ENCODE data around the gene SNAPC2. TPM values are rescaled to one million over a fixed set of nuclear protein-coding genes. Genes with fewer than 3 reads are reported as not detected.

The SNAPC2 gene
- total RNA-seq, 1 donor, result 18.5 TPM

DNA sequence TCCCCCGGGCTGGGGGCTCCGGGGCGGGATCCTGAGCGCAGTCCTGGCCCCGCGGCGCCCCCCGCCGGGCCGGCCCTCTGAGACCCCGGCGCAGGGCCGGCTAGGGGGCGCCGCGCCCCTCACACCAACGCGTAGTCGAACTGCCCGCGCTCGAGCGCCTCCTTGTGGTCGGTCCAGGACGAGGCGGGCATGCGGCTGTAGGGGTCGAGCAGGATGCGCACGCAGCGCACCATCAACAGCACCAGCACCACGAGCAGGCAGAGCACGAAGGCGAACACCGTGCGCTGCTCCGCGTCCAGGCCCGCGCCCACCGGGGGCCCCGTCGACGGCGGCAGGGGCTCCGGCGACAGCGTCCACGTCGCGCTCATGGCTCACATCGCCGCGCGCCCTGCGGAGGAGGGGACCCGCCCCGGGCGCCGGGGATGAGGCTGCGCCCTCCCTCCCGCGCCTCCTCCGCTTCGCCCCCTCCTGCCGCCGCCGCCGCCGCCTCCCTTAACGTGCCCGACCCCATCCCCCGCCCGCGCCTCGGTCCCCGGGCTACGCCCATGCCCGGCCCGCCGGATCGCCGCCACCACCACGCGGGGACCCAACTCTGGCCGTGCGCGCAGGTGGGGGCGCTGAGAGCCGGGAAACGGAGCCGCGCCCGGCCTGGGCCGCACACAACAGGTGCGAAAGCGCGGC is 5.2 kb downstream of the SNAPC2 start:
- peaks cover 17% of the 10 kb centered on the region for H3K79me2 ChIP-seq (ENCODE audit: insufficient read depth, low read length)
- no peak overlapping the region for H3K27ac ChIP-seq (ENCODE audit: low read depth, low read length)
- TF ChIP-seq, protein P1, sequence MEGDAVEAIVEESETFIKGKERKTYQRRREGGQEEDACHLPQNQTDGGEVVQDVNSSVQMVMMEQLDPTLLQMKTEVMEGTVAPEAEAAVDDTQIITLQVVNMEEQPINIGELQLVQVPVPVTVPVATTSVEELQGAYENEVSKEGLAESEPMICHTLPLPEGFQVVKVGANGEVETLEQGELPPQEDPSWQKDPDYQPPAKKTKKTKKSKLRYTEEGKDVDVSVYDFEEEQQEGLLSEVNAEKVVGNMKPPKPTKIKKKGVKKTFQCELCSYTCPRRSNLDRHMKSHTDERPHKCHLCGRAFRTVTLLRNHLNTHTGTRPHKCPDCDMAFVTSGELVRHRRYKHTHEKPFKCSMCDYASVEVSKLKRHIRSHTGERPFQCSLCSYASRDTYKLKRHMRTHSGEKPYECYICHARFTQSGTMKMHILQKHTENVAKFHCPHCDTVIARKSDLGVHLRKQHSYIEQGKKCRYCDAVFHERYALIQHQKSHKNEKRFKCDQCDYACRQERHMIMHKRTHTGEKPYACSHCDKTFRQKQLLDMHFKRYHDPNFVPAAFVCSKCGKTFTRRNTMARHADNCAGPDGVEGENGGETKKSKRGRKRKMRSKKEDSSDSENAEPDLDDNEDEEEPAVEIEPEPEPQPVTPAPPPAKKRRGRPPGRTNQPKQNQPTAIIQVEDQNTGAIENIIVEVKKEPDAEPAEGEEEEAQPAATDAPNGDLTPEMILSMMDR (IDR thresholded peaks at IDR 0.05; ENCODE audit: extremely low read depth, low read depth, low read length), result peak; percentile 66
- DNase-seq (ENCODE audit: insufficient read length, low spot score, missing footprints), result peak; percentile 99
- peak overlapping the region; percentile 55 for H3K4me2 ChIP-seq (ENCODE audit: insufficient read depth, low read length)
- H3K36me3 ChIP-seq (ENCODE audit: insufficient read depth, low read length), result peaks cover 14% of the 10 kb centered on the region
- H2AFZ ChIP-seq (ENCODE audit: low read length), result no peak overlapping the region
- H3K9me3 ChIP-seq (ENCODE audit: low read depth, low read length), result no peaks in the 10 kb centered on the region
- H3K4me3 ChIP-seq (ENCODE audit: insufficient read depth, low read length), result peak overlapping the region; percentile 56
- H4K20me1 ChIP-seq (ENCODE audit: insufficient read depth, low read length), result peaks cover 9% of the 10 kb centered on the region
- no peaks in the 10 kb centered on the region for H3K27me3 ChIP-seq (ENCODE audit: insufficient read depth, low read length)
- peaks cover 35% of the 10 kb centered on the region for H3K4me1 ChIP-seq (ENCODE audit: insufficient read depth, low read length)

DNA sequence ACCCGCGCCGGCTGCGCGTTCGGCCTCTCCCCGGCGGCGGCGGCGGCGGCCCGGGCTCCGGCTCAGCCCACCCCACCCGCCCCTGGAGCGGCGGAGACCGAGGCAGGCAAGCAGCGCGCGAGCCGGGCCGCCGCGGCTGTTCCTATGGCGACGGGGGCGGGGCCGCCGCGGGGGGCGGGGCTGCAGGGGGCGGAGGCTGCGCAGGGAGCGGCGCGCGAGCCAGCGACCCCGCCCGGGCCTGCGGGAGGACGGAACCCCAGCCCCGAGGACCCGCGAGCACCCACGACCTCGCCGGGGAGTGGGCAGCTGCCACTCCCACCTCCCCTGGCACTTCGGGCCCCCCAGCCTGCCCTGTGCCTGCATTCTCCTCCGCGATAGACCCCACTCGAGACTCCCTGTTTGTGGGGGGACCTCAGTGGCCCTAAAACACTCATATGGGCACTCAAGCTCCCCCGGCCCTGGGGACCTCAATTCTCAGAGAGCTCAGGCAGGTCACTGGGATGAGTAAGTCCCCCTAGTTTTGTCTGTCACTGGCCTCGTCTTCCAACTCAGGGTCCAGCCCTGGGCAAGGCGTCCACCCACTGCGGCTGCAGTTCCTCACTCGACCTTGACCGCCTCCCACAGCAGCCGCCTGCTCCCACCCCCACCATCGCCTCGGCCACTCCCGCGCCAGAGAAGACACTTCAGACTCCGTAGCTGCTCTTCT is 6.0 kb downstream of the SNAPC2 start, which contains the start of gene CTXN1:
CTXN1 (minus strand) TSS at position 115 of the 706 bp plus-strand sequence. CDS start 597 bp downstream, outside the sequence.
- Histone ChIP-seq H3K4me3 (ENCODE audit: insufficient read depth, low read length) (peak within 1 kb of the TSS; percentile 66), H3K36me3 (ENCODE audit: insufficient read depth, low read length) (peaks cover 22% of the 10 kb centered on the region), H3K4me2 (ENCODE audit: insufficient read depth, low read length) (peak within 1 kb of the TSS; percentile 83), H3K4me1 (ENCODE audit: insufficient read depth, low read length) (peaks cover 32% of the 10 kb centered on the region), H3K27me3 (ENCODE audit: insufficient read depth, low read length) (no peaks in the 10 kb centered on the region), H3K79me2 (ENCODE audit: insufficient read depth, low read length) (peaks cover 17% of the 10 kb centered on the region), H2AFZ (ENCODE audit: low read length) (no peak within 1 kb of the TSS), H3K27ac (ENCODE audit: low read depth, low read length) (no peak within 1 kb of the TSS), H3K9me3 (ENCODE audit: low read depth, low read length) (no peaks in the 10 kb centered on the region), H4K20me1 (ENCODE audit: insufficient read depth, low read length) (peaks cover 9% of the 10 kb centered on the region)
- TF ChIP-seq, protein P1 (IDR thresholded peaks at IDR 0.05; ENCODE audit: extremely low read depth, low read depth, low read length), result no peak
- peak; percentile 97 for DNase-seq (ENCODE audit: insufficient read length, low spot score, missing footprints)

DNA sequence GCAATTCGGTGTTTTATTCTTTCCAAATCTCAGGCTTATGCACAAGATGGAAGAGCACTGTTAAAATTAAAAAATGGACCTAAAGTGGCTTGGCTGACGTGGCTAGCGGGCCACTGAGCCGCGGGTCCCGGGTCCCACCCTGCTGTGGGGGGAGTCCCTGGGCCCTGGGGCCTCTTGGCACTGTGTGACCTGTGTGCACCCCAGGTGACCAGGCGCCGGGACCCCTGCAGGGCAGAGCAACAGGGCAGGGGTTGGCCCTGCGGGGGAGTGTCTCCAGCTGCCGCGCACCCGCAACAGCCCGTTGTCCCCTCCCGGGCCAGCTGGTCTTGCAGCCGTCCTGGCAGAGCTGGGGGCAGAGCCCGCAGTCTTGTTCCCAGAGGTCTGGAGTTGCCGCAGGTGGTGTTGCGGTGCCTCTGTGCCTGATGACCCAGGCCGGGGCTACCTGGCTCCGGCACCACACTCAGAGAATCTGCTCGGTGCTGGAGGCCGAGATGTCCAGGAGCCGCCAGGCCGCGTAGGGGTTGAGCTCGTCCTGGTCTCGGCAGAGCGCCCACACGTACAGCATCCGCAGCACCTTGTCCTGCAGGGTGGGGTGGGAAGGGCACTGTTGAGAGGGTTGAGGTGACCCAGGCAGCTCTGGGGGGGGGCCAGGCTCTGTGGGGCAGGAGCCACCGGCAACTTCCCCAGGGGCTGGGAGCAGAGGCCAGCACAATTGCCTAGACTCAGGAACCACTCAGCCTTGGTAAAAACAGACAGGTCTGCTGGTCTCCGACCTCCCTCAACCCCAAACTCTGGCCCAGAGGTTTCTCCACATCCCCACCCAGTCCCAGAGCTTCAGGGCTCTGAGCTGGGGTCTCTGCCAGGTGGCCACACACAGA is 6.8 kb downstream of the SNAPC2 start:
- Histone ChIP-seq H3K36me3 (ENCODE audit: insufficient read depth, low read length) (peaks cover 22% of the 10 kb centered on the region), H3K9me3 (ENCODE audit: low read depth, low read length) (no peaks in the 10 kb centered on the region), H3K4me2 (ENCODE audit: insufficient read depth, low read length) (peak overlapping the region; percentile 83), H3K27me3 (ENCODE audit: insufficient read depth, low read length) (no peaks in the 10 kb centered on the region), H3K4me1 (ENCODE audit: insufficient read depth, low read length) (peaks cover 25% of the 10 kb centered on the region), H3K27ac (ENCODE audit: low read depth, low read length) (no peak overlapping the region), H4K20me1 (ENCODE audit: insufficient read depth, low read length) (peaks cover 4% of the 10 kb centered on the region), H3K4me3 (ENCODE audit: insufficient read depth, low read length) (no peak overlapping the region), H2AFZ (ENCODE audit: low read length) (no peak overlapping the region), H3K79me2 (ENCODE audit: insufficient read depth, low read length) (peaks cover 12% of the 10 kb centered on the region)
- TF ChIP-seq, protein P1 (IDR thresholded peaks at IDR 0.05; ENCODE audit: extremely low read depth, low read depth, low read length), result no peak
- DNase-seq (ENCODE audit: insufficient read length, low spot score, missing footprints), result peak; percentile 66
